ENCODE measurements around the gene CD44.
A peak's percentile ranks its signal among the peaks of the same experiment; 100 is the strongest.

Gene CD44

GRCh38 chr11:35237351-35237750, 98.4 kb downstream of the CD44 start:
- no peaks in the 10 kb centered on the region for H3K9me3 ChIP-seq (ENCODE audit: insufficient read depth, low read length)
- no peak overlapping the region for H3K4me2 ChIP-seq (ENCODE audit: low read depth, low read length, poor library complexity, severe bottlenecking)
- no peaks in the 10 kb centered on the region for H3F3A ChIP-seq (ENCODE audit: insufficient read depth)
- H3K27me3 ChIP-seq (ENCODE audit: low read length) = no peaks in the 10 kb centered on the region
- H2AFZ ChIP-seq (ENCODE audit: low read depth, low read length, severe bottlenecking) = no peak overlapping the region
- no peaks in the 10 kb centered on the region for H3K36me3 ChIP-seq (ENCODE audit: low read length)
- H4K20me1 ChIP-seq (ENCODE audit: low read depth, low read length) = no peaks in the 10 kb centered on the region
- no peak overlapping the region for H3K27ac ChIP-seq (ENCODE audit: low read depth, low read length)
- no peak overlapping the region for H3K4me3 ChIP-seq (ENCODE audit: insufficient read depth, low read length, poor library complexity, severe bottlenecking)
- no peak for TF ChIP-seq CTCF (IDR thresholded peaks at IDR 0.05; ENCODE audit: insufficient read depth, low read length, poor library complexity, severe bottlenecking)
- no peak for TF ChIP-seq EZH2phosphoT487 (conservative IDR thresholded peaks at IDR 0.05; ENCODE audit: low read length)
- H3K9ac ChIP-seq (ENCODE audit: low read length) = no peak overlapping the region
- H3K9me2 ChIP-seq (replicated peaks; ENCODE audit: insufficient read depth, low read length) = no peaks in the 10 kb centered on the region
- H3K79me2 ChIP-seq (ENCODE audit: insufficient read depth, low read length) = no peaks in the 10 kb centered on the region

- H3K9ac ChIP-seq (ENCODE audit: low read length) = no peak overlapping the region
- H3F3A ChIP-seq (ENCODE audit: insufficient read depth) = no peaks in the 10 kb centered on the region
- H3K4me2 ChIP-seq (ENCODE audit: low read depth, low read length, poor library complexity, severe bottlenecking) = no peak overlapping the region
- no peak overlapping the region for H3K27ac ChIP-seq (ENCODE audit: low read depth, low read length)
- H3K27me3 ChIP-seq (ENCODE audit: low read length) = no peaks in the 10 kb centered on the region
- H2AFZ ChIP-seq (ENCODE audit: low read depth, low read length, severe bottlenecking) = peak overlapping the region; percentile 47
- H3K36me3 ChIP-seq (ENCODE audit: low read length) = no peaks in the 10 kb centered on the region
- H3K9me3 ChIP-seq (ENCODE audit: insufficient read depth, low read length) = no peaks in the 10 kb centered on the region
- no peak overlapping the region for H3K4me3 ChIP-seq (ENCODE audit: insufficient read depth, low read length, poor library complexity, severe bottlenecking)
- no peaks in the 10 kb centered on the region for H3K9me2 ChIP-seq (replicated peaks; ENCODE audit: insufficient read depth, low read length)
- H4K20me1 ChIP-seq (ENCODE audit: low read depth, low read length) = no peaks in the 10 kb centered on the region
- H3K79me2 ChIP-seq (ENCODE audit: insufficient read depth, low read length) = no peaks in the 10 kb centered on the region
- TF ChIP-seq EZH2phosphoT487 (conservative IDR thresholded peaks at IDR 0.05; ENCODE audit: low read length) = no peak
- peak; percentile 79 for TF ChIP-seq CTCF (IDR thresholded peaks at IDR 0.05; ENCODE audit: insufficient read depth, low read length, poor library complexity, severe bottlenecking)
Observed at GRCh38 chr11:35237860-35238715, 99.1 kb downstream of the CD44 start.

GRCh38 chr11:35238882-35239281, 99.9 kb downstream of the CD44 start:
- Histone ChIP-seq H2AFZ (ENCODE audit: low read depth, low read length, severe bottlenecking) (no peak overlapping the region), H3K4me3 (ENCODE audit: insufficient read depth, low read length, poor library complexity, severe bottlenecking) (no peak overlapping the region), H3K9me3 (ENCODE audit: insufficient read depth, low read length) (no peaks in the 10 kb centered on the region), H3K9ac (ENCODE audit: low read length) (no peak overlapping the region), H3K36me3 (ENCODE audit: low read length) (no peaks in the 10 kb centered on the region), H4K20me1 (ENCODE audit: low read depth, low read length) (no peaks in the 10 kb centered on the region), H3F3A (ENCODE audit: insufficient read depth) (no peaks in the 10 kb centered on the region), H3K27me3 (ENCODE audit: low read length) (no peaks in the 10 kb centered on the region), H3K4me2 (ENCODE audit: low read depth, low read length, poor library complexity, severe bottlenecking) (no peak overlapping the region), H3K9me2 (replicated peaks; ENCODE audit: insufficient read depth, low read length) (no peaks in the 10 kb centered on the region), H3K79me2 (ENCODE audit: insufficient read depth, low read length) (no peaks in the 10 kb centered on the region), H3K27ac (ENCODE audit: low read depth, low read length) (no peak overlapping the region)
- TF ChIP-seq CTCF (IDR thresholded peaks at IDR 0.05; ENCODE audit: insufficient read depth, low read length, poor library complexity, severe bottlenecking) (no peak), EZH2phosphoT487 (conservative IDR thresholded peaks at IDR 0.05; ENCODE audit: low read length) (no peak)

Measured in SU-DHL-6 (cell line).